ENCODE data around the gene CIDEC. TPM values are rescaled to one million over a fixed set of nuclear protein-coding genes. Genes with fewer than 3 reads are reported as not detected.
"Not testable (repeated sequence)": the region's sequence is repeated elsewhere in the genome, so short reads cannot be mapped to it uniquely, and the experiment has no call there.

The CIDEC gene
- total RNA-seq, 4 donors from 2014 or later, result 2.8 to 23.7 (median 9.0) TPM

GRCh38 chr3:9884555-9885165 is 4.6 kb upstream of the CIDEC start:
- intact Hi-C loops (cut with DNase I; ENCODE audit: low total_unique reads), result no loop called here
- no peak for TF ChIP-seq CTCF (IDR thresholded peaks at IDR 0.05)
- no peak for TF ChIP-seq POLR2A (IDR thresholded peaks at IDR 0.05)
- WGBS, 2 donors, result 51% methylated on average over 11 of the region's 11 CpGs
- DNase-seq (ENCODE audit: low spot score in 2 of 2), result peak in 1 of 2 donors; percentile 74
- H3K4me3 ChIP-seq (ENCODE audit: low read depth, poor library complexity, severe bottlenecking), result no peak overlapping the region

GRCh38 chr3:9883706-9884554 is 3.9 kb upstream of the CIDEC start:
- no peak overlapping the region for H3K4me3 ChIP-seq (ENCODE audit: low read depth, poor library complexity, severe bottlenecking)
- no peak for TF ChIP-seq POLR2A (IDR thresholded peaks at IDR 0.05)
- no peak for TF ChIP-seq CTCF (IDR thresholded peaks at IDR 0.05)
- no peak for DNase-seq (ENCODE audit: low spot score in 2 of 2)
- intact Hi-C loops (cut with DNase I; ENCODE audit: low total_unique reads), result no loop called here
- WGBS, 2 donors, result 44 to 49% methylated on average over 7 of the region's 7 CpGs

- WGBS, 2 donors, result 93 to 97% methylated on average over 1 of the region's 1 CpG
- DNase-seq (ENCODE audit: low spot score in 2 of 2), result no peak
- TF ChIP-seq POLR2A (IDR thresholded peaks at IDR 0.05), result no peak
- no peak for TF ChIP-seq CTCF (IDR thresholded peaks at IDR 0.05)
- intact Hi-C loops (cut with DNase I; ENCODE audit: low total_unique reads), result no loop called here
- H3K4me3 ChIP-seq (ENCODE audit: low read depth, poor library complexity, severe bottlenecking), result no peak overlapping the region
Observed at GRCh38 chr3:9881441-9881840, 1.4 kb upstream of the CIDEC start.

GRCh38 chr3:9878700-9879099 is 1.4 kb downstream of the CIDEC start:
- DNase-seq (ENCODE audit: low spot score in 2 of 2), result no peak
- WGBS, 2 donors, result 85 to 87% methylated on average over 5 of the region's 5 CpGs
- H3K4me3 ChIP-seq (ENCODE audit: low read depth, poor library complexity, severe bottlenecking), result no peak overlapping the region
- intact Hi-C loops (cut with DNase I; ENCODE audit: low total_unique reads), result no loop called here
- no peak for TF ChIP-seq POLR2A (IDR thresholded peaks at IDR 0.05)
- TF ChIP-seq CTCF (IDR thresholded peaks at IDR 0.05), result no peak

- intact Hi-C loops (cut with DNase I; ENCODE audit: low total_unique reads), result no loop called here
- DNase-seq (ENCODE audit: low spot score in 2 of 2), result no peak
- TF ChIP-seq CTCF (IDR thresholded peaks at IDR 0.05) (no peak), POLR2A (IDR thresholded peaks at IDR 0.05) (no peak)
- 91 to 92% methylated on average over 11 to 12 of the region's 12 CpGs for WGBS, 2 donors
- no peak overlapping the region for H3K4me3 ChIP-seq (ENCODE audit: low read depth, poor library complexity, severe bottlenecking)
Observed at GRCh38 chr3:9876991-9877390, 3.1 kb downstream of the CIDEC start.

- DNase-seq (ENCODE audit: low spot score in 2 of 2); intact Hi-C loops (cut with DNase I; ENCODE audit: low total_unique reads); H3K4me3 ChIP-seq (ENCODE audit: low read depth, poor library complexity, severe bottlenecking): not testable (repeated sequence)
- 86 to 89% methylated on average over 4 of the region's 4 CpGs for WGBS, 2 donors
Observed at GRCh38 chr3:9876255-9876654, 3.8 kb downstream of the CIDEC start.
